Measurements from ENCODE around the gene PRR35.

GRCh38 chr16:553601-554296 lies 6.4 kb upstream of the PRR35 start:
- TF ChIP-seq EZH2 (IDR thresholded peaks at IDR 0.05; ENCODE audit: insufficient read depth, poor library complexity, severe bottlenecking) = no peak
- TF ChIP-seq EZH2phosphoT487 (IDR thresholded peaks at IDR 0.05; ENCODE audit: insufficient read depth, low read depth) = no peak
